HUES64 (cell line): ENCODE measurements around the gene INTS11.
A peak's percentile ranks its signal among the peaks of the same experiment; 100 is the strongest.

ENCODE experiments used
- H3K27ac ChIP-seq: 2 replicates; pipeline ENCODE4 v1.7.0; 2013; ENCODE audit warnings: low read depth, low read length, inconsistent platforms
- H3K27me3 ChIP-seq: 2 replicates; pipeline ENCODE4 v1.6.1; 2013; ENCODE audit warnings: mild to moderate bottlenecking, low read length; ENCODE audit not compliant: insufficient read depth
- H3K36me3 ChIP-seq: 2 replicates; pipeline ENCODE4 v1.6.1; 2013; ENCODE audit warnings: mild to moderate bottlenecking, low read length; ENCODE audit not compliant: insufficient read depth
- H3K4me1 ChIP-seq: 2 replicates; pipeline ENCODE4 v1.6.1; 2013; ENCODE audit warnings: mild to moderate bottlenecking, low read length, moderate library complexity; ENCODE audit not compliant: insufficient read depth
- H3K4me3 ChIP-seq: 2 replicates; pipeline ENCODE4 v1.5.1; 2013; ENCODE audit warnings: mild to moderate bottlenecking, low read length, moderate library complexity
- H3K9ac ChIP-seq: 2 replicates; pipeline ENCODE4 v1.6.1; 2013; ENCODE audit warnings: mild to moderate bottlenecking, low read depth, low read length
- H3K9me3 ChIP-seq: 2 replicates; pipeline ENCODE4 v1.6.1; 2013; ENCODE audit warnings: low read depth, low read length; ENCODE audit not compliant: insufficient read depth
- WGBS: fragments of 150-250, 120-280 bp; methylation state at CpG from one replicate; pipeline ENCODE4 v1.1.7; 2013; ENCODE audit warnings: missing lambda C conversion rate; 5-methylcytosine and 5-hydroxymethylcytosine counted together

Gene INTS11

GRCh38 chr1:1356796-1357401, 32.4 kb upstream of the INTS11 start:
- H3K27me3 ChIP-seq = peaks cover 5% of the 10 kb centered on the region; the same call in 1 of the 2 replicates
- WGBS = 86% methylated on average over 26 of the region's 26 CpGs
- peak overlapping the region; percentile 57; the same call in 1 of the 2 replicates for H3K4me3 ChIP-seq
- H3K36me3 ChIP-seq = no peaks in the 10 kb centered on the region
- peaks cover 32% of the 10 kb centered on the region for H3K4me1 ChIP-seq
- H3K9ac ChIP-seq = no peak overlapping the region
- H3K9me3 ChIP-seq = no peaks in the 10 kb centered on the region
- no peak overlapping the region for H3K27ac ChIP-seq

- Histone ChIP-seq H3K4me1 (peaks cover 32% of the 10 kb centered on the region), H3K27me3 (peaks cover 5% of the 10 kb centered on the region; the same call in 1 of the 2 replicates), H3K9me3 (no peaks in the 10 kb centered on the region), H3K4me3 (no peak overlapping the region), H3K9ac (no peak overlapping the region), H3K27ac (no peak overlapping the region), H3K36me3 (no peaks in the 10 kb centered on the region)
- WGBS = 88% methylated on average over 7 of the region's 8 CpGs
Observed at GRCh38 chr1:1356166-1356795, 31.8 kb upstream of the INTS11 start.

DNA sequence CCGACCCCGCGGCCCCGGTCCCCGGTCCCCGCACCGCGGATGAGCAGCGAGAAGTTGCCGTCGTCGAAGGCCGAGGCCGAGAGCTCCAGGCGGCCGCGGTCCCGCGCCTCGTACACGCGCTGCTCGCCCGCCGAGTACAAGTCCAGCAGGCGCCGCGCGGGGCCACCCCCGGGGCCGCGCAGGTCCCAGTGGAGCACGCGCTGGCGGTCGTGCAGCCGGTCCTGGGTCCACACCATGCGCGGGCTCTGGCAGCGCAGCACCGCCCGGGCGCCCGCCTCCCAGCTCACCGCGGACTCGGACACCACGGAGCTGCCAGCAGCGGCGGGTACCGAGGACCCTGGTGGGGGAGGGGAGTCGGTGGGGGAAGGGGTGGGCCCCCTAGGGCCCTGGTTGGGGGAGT, 31.0 kb upstream of the INTS11 start:
- H3K9me3 ChIP-seq = no peaks in the 10 kb centered on the region
- peaks cover 5% of the 10 kb centered on the region; the same call in 1 of the 2 replicates for H3K27me3 ChIP-seq
- H3K4me1 ChIP-seq = peaks cover 25% of the 10 kb centered on the region
- H3K36me3 ChIP-seq = no peaks in the 10 kb centered on the region
- H3K27ac ChIP-seq = no peak overlapping the region
- no peak overlapping the region for H3K4me3 ChIP-seq
- no peak overlapping the region for H3K9ac ChIP-seq
- WGBS = 93% methylated on average over 49 of the region's 52 CpGs

GRCh38 chr1:1354271-1355247, 30.1 kb upstream of the INTS11 start:
- H3K4me3 ChIP-seq = peak overlapping the region; percentile 29; the same call in 1 of the 2 replicates
- no peak overlapping the region for H3K9ac ChIP-seq
- peaks cover 20% of the 10 kb centered on the region for H3K4me1 ChIP-seq
- H3K27ac ChIP-seq = no peak overlapping the region
- H3K9me3 ChIP-seq = no peaks in the 10 kb centered on the region
- no peaks in the 10 kb centered on the region for H3K36me3 ChIP-seq
- WGBS = 93% methylated on average over 116 of the region's 116 CpGs
- peaks cover 5% of the 10 kb centered on the region; the same call in 1 of the 2 replicates for H3K27me3 ChIP-seq

DNA sequence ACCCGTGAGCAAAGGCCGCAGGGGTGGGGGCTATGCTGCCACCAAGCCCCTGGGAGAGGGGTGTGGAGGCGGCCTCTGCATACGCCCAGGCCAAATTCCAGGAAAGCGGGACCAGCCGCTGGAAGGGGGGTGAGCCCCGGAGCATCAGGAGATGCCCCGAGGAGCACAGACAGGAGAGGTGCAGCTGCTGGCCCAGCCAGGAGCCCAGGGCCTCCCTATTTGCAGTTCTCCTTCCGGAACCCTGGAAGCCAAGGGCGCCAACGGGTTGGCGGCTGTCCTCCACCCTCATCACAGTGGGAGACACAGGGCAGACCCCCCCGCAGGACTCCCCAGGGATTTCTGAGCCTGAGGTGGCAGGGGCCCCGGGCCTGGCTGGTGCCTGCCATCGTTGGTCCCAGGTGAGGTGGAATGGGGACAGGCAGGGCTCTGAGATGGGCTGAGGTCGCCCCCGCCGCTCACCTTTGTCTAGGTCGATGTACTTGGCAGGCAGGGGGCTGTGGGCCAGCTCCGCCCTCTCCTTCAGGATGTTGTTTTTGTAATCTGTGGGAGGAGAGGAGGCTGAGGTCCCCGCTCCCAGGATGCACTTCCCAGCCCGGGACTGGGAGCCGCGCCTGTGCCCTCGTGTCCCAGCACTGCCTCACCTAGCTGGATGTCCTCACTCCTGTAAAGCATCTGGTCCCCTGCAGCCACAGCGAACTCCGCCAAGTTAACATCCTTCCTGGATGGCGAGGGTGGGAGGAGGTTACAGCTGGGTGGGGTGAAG, 29.1 kb upstream of the INTS11 start:
- H3K27ac ChIP-seq = peak overlapping the region; percentile 10; the same call in 1 of the 2 replicates
- H3K4me3 ChIP-seq = peak overlapping the region; percentile 12; the same call in 1 of the 2 replicates
- peaks cover 5% of the 10 kb centered on the region; the same call in 1 of the 2 replicates for H3K27me3 ChIP-seq
- H3K9ac ChIP-seq = no peak overlapping the region; the same call in 1 of the 2 replicates
- no peaks in the 10 kb centered on the region for H3K36me3 ChIP-seq
- H3K4me1 ChIP-seq = peaks cover 11% of the 10 kb centered on the region
- 54% methylated on average over 28 of the region's 28 CpGs for WGBS
- no peaks in the 10 kb centered on the region for H3K9me3 ChIP-seq

DNA sequence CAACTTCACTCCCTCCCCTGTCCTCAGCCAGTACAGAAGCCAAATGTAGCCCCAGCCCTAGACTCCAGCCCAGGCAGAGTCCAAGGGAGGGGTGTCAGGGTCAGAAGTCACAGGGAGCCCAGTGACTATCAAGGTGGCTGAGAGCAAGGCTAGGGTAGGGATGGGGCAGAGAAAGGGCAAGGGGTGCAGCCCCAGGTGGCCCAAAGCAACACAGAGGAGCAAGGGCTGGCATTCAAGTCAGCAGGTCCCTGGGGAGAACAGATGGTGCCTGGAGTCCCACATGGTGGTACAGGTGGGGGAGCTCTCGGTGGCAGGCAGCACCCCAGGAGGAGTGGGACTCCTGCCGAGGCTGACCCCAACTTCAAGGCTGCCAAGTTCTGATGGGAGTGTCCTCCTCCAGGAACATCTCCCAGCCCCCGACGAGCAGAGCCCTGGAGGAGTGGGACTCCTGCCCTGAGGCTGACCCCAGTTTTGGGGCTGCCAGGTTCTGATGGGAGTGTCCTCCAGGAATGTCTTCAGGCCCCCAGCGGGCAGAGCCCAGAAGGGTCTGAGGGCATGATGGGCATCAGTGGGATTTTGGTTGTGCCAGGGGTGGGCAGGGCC, 28.4 kb upstream of the INTS11 start:
- 54% methylated on average over 5 of the region's 5 CpGs for WGBS
- Histone ChIP-seq H3K9ac (no peak overlapping the region), H3K9me3 (no peaks in the 10 kb centered on the region), H3K4me3 (no peak overlapping the region), H3K4me1 (peaks cover 9% of the 10 kb centered on the region; the same call in 1 of the 2 replicates), H3K27me3 (peaks cover 5% of the 10 kb centered on the region; the same call in 1 of the 2 replicates), H3K36me3 (no peaks in the 10 kb centered on the region), H3K27ac (no peak overlapping the region)

GRCh38 chr1:1351511-1352427, 27.3 kb upstream of the INTS11 start:
- H3K4me1 ChIP-seq = peaks cover 8% of the 10 kb centered on the region; the same call in 1 of the 2 replicates
- 57% methylated on average over 28 of the region's 29 CpGs for WGBS
- H3K27ac ChIP-seq = peak overlapping the region; percentile 25; the same call in 1 of the 2 replicates
- peaks cover 5% of the 10 kb centered on the region; the same call in 1 of the 2 replicates for H3K27me3 ChIP-seq
- H3K9me3 ChIP-seq = no peaks in the 10 kb centered on the region
- H3K36me3 ChIP-seq = no peaks in the 10 kb centered on the region
- H3K9ac ChIP-seq = peak overlapping the region; percentile 19; the same call in 1 of the 2 replicates
- H3K4me3 ChIP-seq = peak overlapping the region; percentile 47

DNA sequence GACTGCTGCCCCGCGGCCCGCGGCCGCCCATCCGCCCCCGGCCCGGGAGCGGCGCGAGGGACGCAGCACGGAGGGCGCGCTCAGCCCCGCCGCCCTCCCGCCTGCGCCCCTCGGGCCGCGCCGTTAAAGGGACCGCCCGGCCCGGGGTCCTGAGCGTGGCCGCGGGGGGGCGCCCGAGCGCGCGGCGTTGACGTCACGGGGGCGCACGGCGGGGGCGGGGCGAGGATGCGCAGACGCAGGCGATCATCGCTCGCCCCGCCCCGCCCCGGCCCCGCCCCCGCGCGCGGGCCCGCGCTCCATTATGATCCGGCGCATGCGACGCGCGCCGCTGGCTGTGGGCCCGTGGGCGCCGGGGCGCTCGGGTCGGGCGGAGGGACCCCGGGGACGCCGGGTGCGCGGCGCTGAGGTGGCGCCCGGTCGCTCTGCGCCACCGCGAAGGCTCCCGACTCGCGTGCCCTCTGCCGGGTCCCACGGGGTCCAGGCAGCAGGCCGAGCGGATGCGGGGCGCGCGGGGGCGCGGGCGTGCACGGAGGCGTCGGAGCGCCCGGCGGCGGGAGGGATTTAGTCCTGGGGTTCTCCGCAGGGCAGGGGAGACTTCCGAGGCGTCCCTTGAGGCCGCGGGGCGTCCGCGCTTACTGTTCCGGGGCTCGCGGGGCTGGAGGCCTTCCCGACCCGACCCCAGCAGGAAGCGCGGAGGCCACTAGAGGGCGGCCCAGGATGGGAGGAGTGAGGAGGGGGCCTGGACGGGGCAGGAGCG, 25.0 kb upstream of the INTS11 start, which contains the start of gene DVL1:
Gene DVL1 (minus strand): TSS at position 163 of the 757 bp plus-strand sequence. CDS start 353 bp downstream, outside the sequence.
- WGBS = under 1% methylated on average over 117 of the region's 122 CpGs
- H3K27ac ChIP-seq = peak within 1 kb of the TSS; percentile 89

More for the DNA sequence above, 25.0 kb upstream of the INTS11 start, which contains the start of gene DVL1:
- H3K4me1 ChIP-seq = peaks cover 8% of the 10 kb centered on the region; the same call in 1 of the 2 replicates
- H3K9ac ChIP-seq = peak within 1 kb of the TSS; percentile 96
- H3K4me3 ChIP-seq = peak within 1 kb of the TSS; percentile 95
- no peaks in the 10 kb centered on the region for H3K9me3 ChIP-seq
- no peaks in the 10 kb centered on the region for H3K36me3 ChIP-seq
- peaks cover under 1% of the 10 kb centered on the region; the same call in 1 of the 2 replicates for H3K27me3 ChIP-seq
